Astrocyte (in vitro differentiated cells and primary cell): Measurements from ENCODE around the gene C19orf25.

Source experiments
- CTCF ChIP-seq: IDR thresholded peaks from 2 replicates; pipeline ENCODE4 v1.5.1; 2011; ENCODE audit warnings: low read depth, mild to moderate bottlenecking, inconsistent platforms, low read length, moderate library complexity; ENCODE audit not compliant: insufficient read depth
- EZH2 ChIP-seq: IDR thresholded peaks from 2 replicates; pipeline ENCODE4 v1.6.1; 2012; ENCODE audit warnings: mild to moderate bottlenecking, low read length, inconsistent platforms; ENCODE audit not compliant: insufficient read depth

- TF ChIP-seq CTCF (no peak), EZH2 (no peak)
Observed at GRCh38 chr19:1507192-1507660, 28.2 kb upstream of the C19orf25 start.
